GM18907 (cell line): ENCODE results near the gene UTP18.
A peak's percentile ranks its signal among the peaks of the same experiment; 100 is the strongest.
"Not testable (repeated sequence)": the region's sequence is repeated elsewhere in the genome, so short reads cannot be mapped to it uniquely, and the experiment has no call there.

Source experiments
- ATAC-seq: cut with Tn5 transposase; IDR thresholded peaks from one replicate; pipeline ENCODE4 v1.9.1; 2021; ENCODE audit warnings: mild to moderate bottlenecking, moderate library complexity; ENCODE audit not compliant: unreplicated experiment

UTP18 gene

GRCh38 chr17:51258756-51259563 lies 1.4 kb upstream of the UTP18 start:
- ATAC-seq, result no peak

GRCh38 chr17:51259564-51260236 lies 646 bp upstream of the UTP18 start, which contains the start of gene MBTD1:
MBTD1 (minus strand) TSS chr17:51260049; CDS start chr17:51225161, 34,888 bp downstream.
- peak; percentile 84 for ATAC-seq

GRCh38 chr17:51261024-51261963 lies 948 bp downstream of the UTP18 start:
- no peak for ATAC-seq

- ATAC-seq, result no peak
These were observed 2.7 kb downstream of the UTP18 start for GRCh38 chr17:51263006-51263405.

GRCh38 chr17:51264466-51264865 lies 4.1 kb downstream of the UTP18 start:
- not testable (repeated sequence) for ATAC-seq

GRCh38 chr17:51269991-51270390 lies 9.6 kb downstream of the UTP18 start:
- no peak for ATAC-seq

GRCh38 chr17:51270636-51271035 lies 10.3 kb downstream of the UTP18 start:
- ATAC-seq, result no peak

- ATAC-seq, result no peak
These were observed 12.5 kb downstream of the UTP18 start for GRCh38 chr17:51272812-51273211.

- no peak for ATAC-seq
These were observed 15.0 kb downstream of the UTP18 start for GRCh38 chr17:51275381-51275780.

GRCh38 chr17:51279183-51279582 lies 18.8 kb downstream of the UTP18 start:
- ATAC-seq, result no peak

GRCh38 chr17:51287412-51287811 lies 27.1 kb downstream of the UTP18 start:
- no peak for ATAC-seq

GRCh38 chr17:51289696-51290111 lies 29.4 kb downstream of the UTP18 start:
- no peak for ATAC-seq

- not testable (repeated sequence) for ATAC-seq
These were observed 34.0 kb downstream of the UTP18 start for GRCh38 chr17:51294338-51294737.

GRCh38 chr17:51298508-51299371 lies 38.4 kb downstream of the UTP18 start:
- ATAC-seq, result no peak

GRCh38 chr17:51299859-51300258 lies 39.5 kb downstream of the UTP18 start:
- ATAC-seq, result no peak

GRCh38 chr17:51305182-51305581 lies 44.8 kb downstream of the UTP18 start:
- no peak for ATAC-seq

- not testable (repeated sequence) for ATAC-seq
These were observed 51.7 kb downstream of the UTP18 start for GRCh38 chr17:51312003-51312402.

- ATAC-seq, result no peak
These were observed 58.8 kb downstream of the UTP18 start for GRCh38 chr17:51319186-51319585.

- ATAC-seq, result peak; percentile 68
These were observed 62.2 kb downstream of the UTP18 start for GRCh38 chr17:51322390-51323029.

- no peak for ATAC-seq
These were observed 65.1 kb downstream of the UTP18 start for GRCh38 chr17:51325471-51325870.
